Stomach smooth muscle (tissue), 2 donors: Measurements from ENCODE around the gene KATNB1.

ENCODE experiments used
- H3K27ac ChIP-seq: one replicate; pipeline ENCODE4 v1.7.0; 2013; ENCODE audit warnings: mild to moderate bottlenecking, low read length, inconsistent platforms
- H3K27me3 ChIP-seq, 2 donors: one replicate each; pipeline ENCODE4 v1.7.0; 2013; ENCODE audit warnings: low read length in 2 of 2; ENCODE audit not compliant: insufficient read depth in 2 of 2, control insufficient read depth in 1 of 2
- H3K36me3 ChIP-seq, 2 donors: one replicate each; pipeline ENCODE4 v1.7.0; 2013; ENCODE audit warnings: low read length in 2 of 2; ENCODE audit not compliant: control insufficient read depth in 2 of 2, insufficient read depth in 2 of 2
- H3K4me1 ChIP-seq: one replicate; pipeline ENCODE4 v1.7.0; 2013; ENCODE audit warnings: low read length; ENCODE audit not compliant: control insufficient read depth, insufficient read depth
- H3K4me3 ChIP-seq, 2 donors: one replicate each; pipeline ENCODE4 v1.7.0; 2013; ENCODE audit warnings: low read length in 2 of 2
- H3K9ac ChIP-seq, 2 donors: one replicate each; pipeline ENCODE4 v1.7.0; 2013; ENCODE audit warnings: low read length in 2 of 2, mild to moderate bottlenecking in 1 of 2
- H3K9me3 ChIP-seq, 2 donors: one replicate each; pipeline ENCODE4 v1.7.0; 2013; ENCODE audit warnings: low read length in 2 of 2; ENCODE audit not compliant: control insufficient read depth in 2 of 2
- donor health status: healthy.
- donor health status: Pancreatic carcinoma.

KATNB1 gene, protein sequence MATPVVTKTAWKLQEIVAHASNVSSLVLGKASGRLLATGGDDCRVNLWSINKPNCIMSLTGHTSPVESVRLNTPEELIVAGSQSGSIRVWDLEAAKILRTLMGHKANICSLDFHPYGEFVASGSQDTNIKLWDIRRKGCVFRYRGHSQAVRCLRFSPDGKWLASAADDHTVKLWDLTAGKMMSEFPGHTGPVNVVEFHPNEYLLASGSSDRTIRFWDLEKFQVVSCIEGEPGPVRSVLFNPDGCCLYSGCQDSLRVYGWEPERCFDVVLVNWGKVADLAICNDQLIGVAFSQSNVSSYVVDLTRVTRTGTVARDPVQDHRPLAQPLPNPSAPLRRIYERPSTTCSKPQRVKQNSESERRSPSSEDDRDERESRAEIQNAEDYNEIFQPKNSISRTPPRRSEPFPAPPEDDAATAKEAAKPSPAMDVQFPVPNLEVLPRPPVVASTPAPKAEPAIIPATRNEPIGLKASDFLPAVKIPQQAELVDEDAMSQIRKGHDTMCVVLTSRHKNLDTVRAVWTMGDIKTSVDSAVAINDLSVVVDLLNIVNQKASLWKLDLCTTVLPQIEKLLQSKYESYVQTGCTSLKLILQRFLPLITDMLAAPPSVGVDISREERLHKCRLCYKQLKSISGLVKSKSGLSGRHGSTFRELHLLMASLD

DNA sequence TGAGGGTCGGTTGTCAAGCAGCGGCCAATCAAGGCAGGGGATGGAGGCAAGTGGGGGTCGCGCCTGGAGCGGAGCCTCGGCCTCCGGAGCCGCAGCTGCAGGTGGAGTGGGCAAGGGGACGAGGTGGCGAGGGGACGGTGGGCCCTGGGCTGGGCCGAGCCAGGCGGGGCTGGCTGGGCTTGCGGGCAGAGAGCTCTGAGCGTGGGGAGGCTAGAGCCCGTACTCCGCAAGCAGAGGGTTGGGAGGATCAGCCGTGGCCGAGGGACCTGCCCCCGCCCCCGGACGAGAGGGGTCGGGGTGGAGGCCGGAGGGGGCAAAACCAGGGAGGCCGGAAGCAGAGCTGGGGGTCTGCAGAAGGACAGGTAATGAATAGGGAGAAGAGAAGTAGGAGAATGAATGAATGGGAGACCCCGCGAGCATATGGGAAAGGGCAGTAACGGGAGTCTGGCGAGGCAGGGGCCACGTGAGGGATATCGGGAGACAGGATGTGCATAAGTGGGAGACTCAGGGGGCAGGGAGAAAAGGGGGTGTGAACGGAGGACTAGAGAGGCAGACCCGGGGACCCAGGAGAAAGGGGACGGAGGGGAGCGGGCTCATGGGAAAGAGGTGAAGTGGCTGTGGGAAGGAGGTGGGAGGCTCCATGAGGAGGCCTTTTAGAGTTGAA is at the start of gene KATNB1:
Gene KATNB1 (plus strand): TSS at position 16 of the 664 bp plus-strand sequence. CDS start 1,474 bp downstream, outside the sequence.
- Histone ChIP-seq H3K9ac (peak within 1 kb of the TSS; percentile 96 to 97), H3K4me3 (peak within 1 kb of the TSS; percentile 91 to 98), H3K36me3 (no peaks in the 10 kb centered on the region), H3K9me3 (no peaks in the 10 kb centered on the region), H3K27me3 (no peaks in the 10 kb centered on the region), H3K27ac (peak within 1 kb of the TSS; percentile 87), H3K4me1 (peaks cover 16% of the 10 kb centered on the region)

DNA sequence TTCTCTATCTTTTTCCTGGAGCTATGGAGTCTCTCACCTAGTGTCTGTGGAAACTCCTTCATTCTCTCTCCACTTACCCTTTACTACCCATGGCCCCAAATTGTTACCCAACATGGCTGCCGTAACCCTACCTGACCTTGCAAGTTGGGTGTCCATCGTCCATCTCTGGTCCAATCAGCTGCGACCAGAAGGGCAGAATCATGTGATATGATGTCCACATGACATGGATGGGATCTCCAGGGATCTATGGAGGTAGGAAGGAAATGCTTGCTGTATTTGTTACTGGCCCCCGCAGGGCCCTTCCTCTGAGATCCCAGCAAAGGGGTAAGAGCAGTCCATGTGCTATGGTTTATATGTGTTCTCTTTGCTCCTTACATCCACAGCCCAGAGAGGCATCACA is 49.0 kb upstream of the KATNB1 start:
- no peak overlapping the region for H3K27ac ChIP-seq
- H3K9me3 ChIP-seq: no peaks in the 10 kb centered on the region
- H3K36me3 ChIP-seq: no peaks in the 10 kb centered on the region
- H3K4me1 ChIP-seq: no peaks in the 10 kb centered on the region
- no peak overlapping the region for H3K4me3 ChIP-seq
- peaks cover 0 to 18% of the 10 kb centered on the region in 2 donors for H3K27me3 ChIP-seq
- H3K9ac ChIP-seq: no peak overlapping the region

DNA sequence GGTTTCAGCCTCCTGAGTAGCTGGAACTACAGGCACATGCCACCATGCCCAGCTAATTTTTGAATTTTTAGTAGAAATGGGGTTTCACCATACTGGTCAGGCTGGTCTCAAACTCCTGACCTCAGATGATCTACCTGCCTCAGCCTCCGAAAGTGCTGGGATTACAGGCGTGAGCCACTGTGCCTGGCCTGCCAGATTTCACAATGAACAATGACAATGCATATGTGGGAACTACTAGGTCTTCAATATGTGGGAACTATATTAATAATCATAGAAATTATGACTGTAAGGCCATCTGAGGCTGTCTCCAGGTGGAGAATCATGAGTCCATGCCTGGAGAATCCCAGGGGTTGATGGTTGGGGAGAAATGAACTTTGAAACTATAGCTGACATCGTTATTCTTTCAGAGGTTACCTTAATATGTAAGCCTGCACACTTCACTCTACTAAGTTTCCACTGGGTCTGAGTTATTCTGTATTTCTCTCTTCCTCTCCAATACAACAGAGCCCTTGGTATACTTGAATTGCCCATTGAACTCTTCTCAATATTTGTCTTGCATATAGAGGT is 48.1 kb upstream of the KATNB1 start:
- no peak overlapping the region for H3K27ac ChIP-seq

DNA sequence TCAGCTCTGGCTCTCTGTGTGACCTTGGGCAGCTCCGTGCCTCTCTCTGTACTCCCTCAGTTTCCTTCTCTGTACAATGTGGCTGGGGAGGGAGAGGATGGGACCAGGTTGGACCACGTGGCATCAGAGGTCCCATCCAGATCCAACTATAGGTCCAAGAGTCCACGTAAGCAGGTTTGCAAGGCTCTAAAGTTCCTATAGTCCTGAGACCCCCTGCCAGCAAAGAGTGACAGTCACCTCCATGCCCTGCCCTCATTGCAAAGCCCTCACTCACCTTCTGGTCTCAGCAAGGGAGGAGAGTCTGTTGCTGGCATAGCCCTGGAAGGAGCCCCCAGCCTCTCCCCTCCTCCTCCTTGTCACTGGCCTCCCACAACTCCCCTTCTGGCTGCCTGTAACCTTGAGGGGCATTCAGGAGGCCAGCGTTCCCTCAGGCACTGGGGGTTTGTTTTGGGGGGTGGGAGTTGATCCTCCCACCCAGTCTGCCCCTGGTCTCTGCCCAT is 47.0 kb upstream of the KATNB1 start:
- H3K27ac ChIP-seq: no peak overlapping the region
- H3K36me3 ChIP-seq: no peaks in the 10 kb centered on the region
- peaks cover 0 to 6% of the 10 kb centered on the region in 2 donors for H3K9me3 ChIP-seq
- H3K4me1 ChIP-seq: no peaks in the 10 kb centered on the region
- peaks cover 0 to 18% of the 10 kb centered on the region in 2 donors for H3K27me3 ChIP-seq
- H3K4me3 ChIP-seq: no peak overlapping the region
- no peak overlapping the region for H3K9ac ChIP-seq

More for the DNA sequence above, 48.1 kb upstream of the KATNB1 start:
- no peak overlapping the region for H3K4me3 ChIP-seq
- no peaks in the 10 kb centered on the region for H3K9me3 ChIP-seq
- no peaks in the 10 kb centered on the region for H3K4me1 ChIP-seq
- H3K27me3 ChIP-seq: peaks cover 0 to 18% of the 10 kb centered on the region in 2 donors
- H3K9ac ChIP-seq: no peak overlapping the region
- H3K36me3 ChIP-seq: no peaks in the 10 kb centered on the region

DNA sequence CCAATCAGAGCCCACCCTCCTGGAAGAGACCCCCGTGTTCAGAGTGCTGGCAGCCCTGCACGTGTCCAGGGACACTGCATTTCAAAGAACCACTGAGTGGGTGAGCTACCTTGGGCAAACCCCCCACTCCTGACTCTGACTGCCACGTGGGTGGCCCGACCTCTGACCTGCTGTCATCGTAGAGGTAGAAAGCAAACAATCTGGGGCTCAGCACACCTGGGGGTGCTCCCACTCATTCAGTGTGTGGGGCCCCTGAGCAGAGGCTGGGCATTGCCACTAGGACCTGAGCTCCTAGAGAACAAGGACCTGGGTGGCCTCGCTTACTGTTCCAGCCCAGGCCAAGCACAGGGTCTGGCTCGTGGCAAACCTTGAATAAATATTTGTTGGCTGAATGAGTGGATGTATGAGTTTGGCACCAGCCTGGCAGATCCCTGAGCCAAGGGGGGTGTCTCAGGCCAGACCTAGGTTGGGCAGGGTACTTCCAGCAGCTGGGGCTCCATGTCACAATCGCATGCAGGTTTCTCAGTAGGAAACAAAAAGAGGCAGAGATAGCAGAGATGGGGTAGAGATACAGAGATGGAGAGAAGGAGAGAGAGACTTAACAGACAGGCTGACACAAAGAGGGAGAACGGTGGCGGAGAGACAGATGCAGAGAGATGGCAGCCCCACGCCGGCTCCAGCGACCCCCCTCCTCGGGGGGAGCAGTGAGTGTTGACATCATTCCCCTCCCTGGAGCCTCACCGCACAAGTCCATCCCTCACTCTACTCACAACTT is 46.4 kb upstream of the KATNB1 start:
- H3K27me3 ChIP-seq: peaks cover 0 to 18% of the 10 kb centered on the region in 2 donors
- H3K4me1 ChIP-seq: no peaks in the 10 kb centered on the region
- no peak overlapping the region for H3K4me3 ChIP-seq
- H3K27ac ChIP-seq: no peak overlapping the region
- H3K9ac ChIP-seq: no peak overlapping the region
- H3K9me3 ChIP-seq: peaks cover 0 to 6% of the 10 kb centered on the region in 2 donors
- H3K36me3 ChIP-seq: no peaks in the 10 kb centered on the region

DNA sequence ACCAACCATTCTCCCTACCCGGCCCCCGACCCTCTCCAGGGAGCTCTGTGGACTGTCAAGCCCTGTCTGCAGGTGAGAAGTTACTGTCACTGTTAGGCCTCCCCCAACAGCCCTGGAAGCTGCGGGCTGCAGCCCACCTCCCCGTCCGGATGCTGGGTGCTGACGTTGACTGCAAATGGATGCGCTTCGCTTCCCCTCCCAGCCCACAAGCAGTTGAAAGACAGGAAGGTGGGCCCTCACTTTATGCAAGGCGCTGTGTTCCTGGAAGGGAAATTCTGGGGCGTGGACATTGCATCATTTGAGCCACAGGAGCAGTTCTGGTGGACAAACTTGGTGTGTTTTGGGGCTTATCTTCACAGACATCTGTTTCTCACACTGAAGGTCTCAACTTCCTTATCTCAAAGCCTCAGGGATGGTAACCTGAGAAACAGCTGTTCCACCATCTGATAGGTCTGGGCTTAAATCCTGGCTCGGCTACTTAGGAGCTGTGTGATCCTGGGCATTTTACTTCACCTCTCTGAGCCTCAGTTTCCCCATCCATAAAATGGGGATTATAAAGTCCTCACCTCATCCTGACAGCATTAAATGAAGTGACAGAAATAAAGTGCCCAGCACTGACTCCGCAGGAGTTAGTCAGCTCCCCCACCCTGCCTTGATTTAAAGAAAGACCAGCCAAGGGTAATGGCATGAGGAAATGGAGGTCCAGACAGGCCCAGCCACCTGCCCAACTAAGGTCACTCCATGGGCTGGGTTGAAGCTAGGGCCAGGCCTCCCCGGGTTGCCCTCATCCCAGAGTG is 45.6 kb upstream of the KATNB1 start:
- H3K27ac ChIP-seq: no peak overlapping the region
- H3K4me1 ChIP-seq: no peaks in the 10 kb centered on the region
- no peaks in the 10 kb centered on the region for H3K36me3 ChIP-seq
- H3K4me3 ChIP-seq: no peak overlapping the region
- no peak overlapping the region for H3K9ac ChIP-seq
- peaks cover 0 to 6% of the 10 kb centered on the region in 2 donors for H3K9me3 ChIP-seq
- peaks cover 0 to 16% of the 10 kb centered on the region in 2 donors for H3K27me3 ChIP-seq

DNA sequence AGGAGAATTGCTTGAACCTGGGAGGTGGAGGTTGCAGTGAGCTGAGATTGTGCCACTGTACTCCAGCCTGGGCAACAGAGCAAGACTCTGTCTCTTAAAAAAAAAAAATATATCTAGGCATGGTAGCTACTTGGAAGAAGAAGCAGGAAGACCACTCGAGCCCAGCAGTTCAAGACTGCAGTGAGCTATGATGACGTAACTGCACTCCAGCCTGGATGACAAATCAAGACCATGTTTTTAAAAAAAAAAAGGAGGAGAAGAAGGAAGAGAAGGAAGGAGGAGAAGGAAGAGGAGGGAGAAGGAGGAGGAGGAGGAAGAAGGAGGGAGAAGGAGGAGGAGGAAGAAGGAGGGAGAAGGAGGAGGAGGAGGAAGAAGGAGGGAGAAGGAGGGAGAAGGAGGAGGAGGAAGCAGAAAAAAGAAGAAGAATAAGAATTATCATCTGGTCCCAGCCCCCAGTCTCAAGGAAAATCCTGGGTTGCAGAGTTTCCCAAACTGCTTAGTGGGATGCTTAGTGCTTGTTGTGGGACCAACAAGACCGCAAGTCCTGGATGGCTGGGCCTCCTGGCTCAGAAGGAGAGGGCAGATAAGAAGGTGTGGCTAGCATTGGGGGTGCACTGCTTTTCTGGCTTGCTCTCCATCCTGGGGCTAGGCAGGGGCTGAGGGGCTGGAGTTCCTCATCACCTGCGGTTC is 44.6 kb upstream of the KATNB1 start:
- no peak overlapping the region for H3K4me3 ChIP-seq
- H3K36me3 ChIP-seq: no peaks in the 10 kb centered on the region
- peaks cover 0 to 15% of the 10 kb centered on the region in 2 donors for H3K27me3 ChIP-seq
- peaks cover 0 to 6% of the 10 kb centered on the region in 2 donors for H3K9me3 ChIP-seq
- no peak overlapping the region for H3K27ac ChIP-seq
- H3K9ac ChIP-seq: no peak overlapping the region
- H3K4me1 ChIP-seq: no peaks in the 10 kb centered on the region

DNA sequence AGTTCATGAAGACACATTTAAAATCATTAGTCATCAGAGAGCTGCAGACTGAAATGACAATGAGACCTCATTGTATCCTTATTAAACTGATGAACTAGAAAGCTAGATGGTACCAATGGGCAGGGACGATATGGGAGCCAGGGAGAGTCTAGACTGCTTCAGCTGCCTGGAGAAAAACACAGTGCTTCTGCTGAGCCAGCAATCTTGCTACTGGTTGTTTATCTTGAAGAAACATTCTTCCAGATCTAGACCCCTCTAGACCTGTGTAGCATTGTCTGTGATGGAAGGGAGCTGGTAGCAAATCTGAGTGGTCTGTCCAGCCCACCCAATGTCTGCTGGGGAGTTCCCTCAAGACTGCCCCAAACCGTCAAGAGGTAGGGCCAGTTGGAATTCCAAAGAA is 42.9 kb upstream of the KATNB1 start:
- no peak overlapping the region for H3K9ac ChIP-seq
- no peaks in the 10 kb centered on the region for H3K4me1 ChIP-seq
- no peaks in the 10 kb centered on the region for H3K36me3 ChIP-seq
- H3K27me3 ChIP-seq: peaks cover 0 to 15% of the 10 kb centered on the region in 2 donors
- H3K9me3 ChIP-seq: peaks cover 0 to 6% of the 10 kb centered on the region in 2 donors
- H3K4me3 ChIP-seq: no peak overlapping the region
- no peak overlapping the region for H3K27ac ChIP-seq

DNA sequence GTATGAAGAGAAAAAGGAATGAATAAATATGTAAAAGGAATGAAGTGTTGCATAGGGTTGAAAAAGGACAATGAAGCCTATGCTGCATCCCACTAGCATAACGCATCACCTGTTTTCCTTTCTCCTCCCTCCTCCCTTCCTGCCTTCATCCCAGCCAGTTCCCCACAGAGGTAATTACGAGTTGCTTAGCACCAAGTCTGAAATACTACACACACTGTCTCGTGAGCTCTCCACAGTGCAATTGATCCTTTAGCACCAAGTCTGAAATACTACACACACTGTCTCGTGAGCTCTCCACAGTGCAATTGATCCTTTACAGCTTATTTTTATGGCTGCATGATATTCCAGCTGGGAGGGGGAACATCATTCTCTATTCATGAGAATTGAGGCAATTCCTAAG is 42.0 kb upstream of the KATNB1 start:
- no peak overlapping the region for H3K27ac ChIP-seq
- no peaks in the 10 kb centered on the region for H3K36me3 ChIP-seq
- peaks cover 0 to 12% of the 10 kb centered on the region in 2 donors for H3K27me3 ChIP-seq
- H3K9ac ChIP-seq: no peak overlapping the region
- H3K4me3 ChIP-seq: no peak overlapping the region
- H3K4me1 ChIP-seq: no peaks in the 10 kb centered on the region
- peaks cover 0 to 6% of the 10 kb centered on the region in 2 donors for H3K9me3 ChIP-seq
